ENCODE measurements around the gene SLC6A18.
"Not testable (repeated sequence)": the region's sequence is repeated elsewhere in the genome, so short reads cannot be mapped to it uniquely, and the experiment has no call there.

Gene SLC6A18

GRCh38 chr5:1270933-1271914 lies 46.0 kb downstream of the SLC6A18 start:
- TF ChIP-seq, protein P1, sequence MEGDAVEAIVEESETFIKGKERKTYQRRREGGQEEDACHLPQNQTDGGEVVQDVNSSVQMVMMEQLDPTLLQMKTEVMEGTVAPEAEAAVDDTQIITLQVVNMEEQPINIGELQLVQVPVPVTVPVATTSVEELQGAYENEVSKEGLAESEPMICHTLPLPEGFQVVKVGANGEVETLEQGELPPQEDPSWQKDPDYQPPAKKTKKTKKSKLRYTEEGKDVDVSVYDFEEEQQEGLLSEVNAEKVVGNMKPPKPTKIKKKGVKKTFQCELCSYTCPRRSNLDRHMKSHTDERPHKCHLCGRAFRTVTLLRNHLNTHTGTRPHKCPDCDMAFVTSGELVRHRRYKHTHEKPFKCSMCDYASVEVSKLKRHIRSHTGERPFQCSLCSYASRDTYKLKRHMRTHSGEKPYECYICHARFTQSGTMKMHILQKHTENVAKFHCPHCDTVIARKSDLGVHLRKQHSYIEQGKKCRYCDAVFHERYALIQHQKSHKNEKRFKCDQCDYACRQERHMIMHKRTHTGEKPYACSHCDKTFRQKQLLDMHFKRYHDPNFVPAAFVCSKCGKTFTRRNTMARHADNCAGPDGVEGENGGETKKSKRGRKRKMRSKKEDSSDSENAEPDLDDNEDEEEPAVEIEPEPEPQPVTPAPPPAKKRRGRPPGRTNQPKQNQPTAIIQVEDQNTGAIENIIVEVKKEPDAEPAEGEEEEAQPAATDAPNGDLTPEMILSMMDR (IDR thresholded peaks at IDR 0.05; ENCODE audit: low read depth, low read length), result no peak
- no peak overlapping the region for H3K4me3 ChIP-seq (ENCODE audit: low read depth, low read length)
- no peak for DNase-seq (ENCODE audit: low read depth, low spot score)
- in situ Hi-C loops (cut with HindIII; ENCODE audit: low sequenced_read_pairs), result no loop called here

GRCh38 chr5:1272201-1272600 lies 47.0 kb downstream of the SLC6A18 start:
- TF ChIP-seq, protein P1 (IDR thresholded peaks at IDR 0.05; ENCODE audit: low read depth, low read length), result no peak

DNA sequence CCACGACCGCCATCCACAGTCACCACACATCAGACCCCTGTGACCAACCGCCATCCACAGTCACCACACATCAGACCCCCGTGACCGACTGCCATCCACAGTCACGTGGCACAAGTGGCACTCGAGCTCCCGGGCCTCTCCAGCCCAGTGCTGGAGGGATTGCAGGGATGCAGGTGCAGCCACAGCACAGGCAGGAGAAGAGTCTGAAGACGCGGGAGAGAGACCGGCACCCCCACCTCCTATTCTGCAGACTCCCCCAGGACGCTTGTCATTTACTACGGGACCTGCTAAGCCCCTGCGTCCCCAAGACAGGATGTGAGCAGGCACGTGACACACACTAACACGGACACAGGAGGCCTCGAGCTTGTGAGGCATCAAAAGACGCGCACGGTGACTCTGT lies 48.6 kb downstream of the SLC6A18 start:
- H3K4me3 ChIP-seq (ENCODE audit: low read depth, low read length), result no peak overlapping the region
- TF ChIP-seq, protein P1 (IDR thresholded peaks at IDR 0.05; ENCODE audit: low read depth, low read length), result no peak
- no peak for DNase-seq (ENCODE audit: low read depth, low spot score)
- in situ Hi-C loops (cut with HindIII; ENCODE audit: low sequenced_read_pairs), result no loop called here

More at GRCh38 chr5:1272201-1272600, 47.0 kb downstream of the SLC6A18 start:
- in situ Hi-C loops (cut with HindIII; ENCODE audit: low sequenced_read_pairs), result no loop called here
- no peak overlapping the region for H3K4me3 ChIP-seq (ENCODE audit: low read depth, low read length)
- DNase-seq (ENCODE audit: low read depth, low spot score), result no peak

DNA sequence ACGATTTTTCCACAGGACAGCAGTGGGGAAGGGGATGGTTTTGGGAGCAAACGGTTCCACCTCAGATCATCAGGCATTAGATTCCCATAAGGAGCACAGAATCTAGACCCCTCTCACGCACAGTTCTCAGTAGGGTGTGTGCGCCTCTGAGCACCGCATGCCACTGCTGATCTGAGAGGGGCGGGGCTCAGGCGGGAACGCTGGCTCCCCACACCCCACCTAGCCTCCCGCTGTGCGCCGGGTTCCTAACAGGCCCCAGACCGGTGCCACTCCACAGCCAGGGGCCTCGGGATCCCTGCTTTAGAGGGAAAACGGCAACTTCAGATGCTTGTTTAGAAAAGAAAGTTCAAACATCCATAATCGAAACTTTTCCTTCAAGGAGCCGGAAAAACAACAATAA lies 49.3 kb downstream of the SLC6A18 start:
- DNase-seq (ENCODE audit: low read depth, low spot score), result no peak
- TF ChIP-seq, protein P1 (IDR thresholded peaks at IDR 0.05; ENCODE audit: low read depth, low read length), result no peak
- H3K4me3 ChIP-seq (ENCODE audit: low read depth, low read length), result no peak overlapping the region
- in situ Hi-C loops (cut with HindIII; ENCODE audit: low sequenced_read_pairs), result no loop called here

DNA sequence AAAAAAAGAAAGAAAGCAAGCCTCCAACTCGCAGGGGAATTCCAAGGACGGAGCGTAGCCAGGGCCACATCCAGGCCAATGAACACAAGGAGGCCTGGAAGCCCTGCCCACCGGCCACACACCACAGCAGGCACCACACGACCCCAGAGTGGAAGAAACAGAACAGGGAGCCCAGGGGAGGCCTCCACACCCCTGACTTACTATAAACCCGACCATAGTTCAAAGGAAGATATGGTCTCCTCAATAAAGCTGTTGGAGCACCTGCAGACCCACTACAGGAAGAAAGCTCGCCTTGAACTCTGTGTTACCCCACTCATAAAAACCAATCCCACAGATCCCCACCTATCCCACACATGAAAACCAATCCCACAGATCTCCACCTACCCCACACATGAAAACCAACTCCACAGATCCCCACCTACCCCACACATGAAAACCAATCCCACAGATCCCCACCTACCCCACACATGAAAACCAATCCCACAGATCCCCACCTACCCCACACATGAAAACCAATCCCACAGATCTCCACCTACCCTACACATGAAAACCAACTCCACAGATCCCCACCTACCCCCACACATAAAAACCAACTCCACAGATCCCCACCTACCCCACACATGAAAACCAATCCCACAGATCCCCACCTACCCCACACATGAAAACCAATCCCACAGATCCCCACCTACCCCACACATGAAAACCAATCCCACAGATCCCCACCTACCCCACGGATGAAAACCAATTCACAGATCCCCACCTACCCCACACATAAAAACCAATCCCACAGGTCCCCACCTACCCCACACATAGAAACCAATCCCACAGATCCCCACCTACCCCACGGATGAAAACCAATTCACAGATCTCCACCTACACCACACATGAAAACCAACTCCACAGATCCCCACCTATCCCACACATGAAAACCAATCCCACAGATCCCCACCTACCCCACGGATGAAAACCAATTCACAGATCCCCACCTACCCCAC lies 50.5 kb downstream of the SLC6A18 start:
- DNase-seq (ENCODE audit: low read depth, low spot score); in situ Hi-C loops (cut with HindIII; ENCODE audit: low sequenced_read_pairs); H3K4me3 ChIP-seq (ENCODE audit: low read depth, low read length): not testable (repeated sequence)

GRCh38 chr5:1276930-1277329 lies 51.7 kb downstream of the SLC6A18 start:
- TF ChIP-seq, protein P1 (IDR thresholded peaks at IDR 0.05; ENCODE audit: low read depth, low read length), result no peak
- H3K4me3 ChIP-seq (ENCODE audit: low read depth, low read length), result no peak overlapping the region
- no peak for DNase-seq (ENCODE audit: low read depth, low spot score)
- in situ Hi-C loops (cut with HindIII; ENCODE audit: low sequenced_read_pairs), result no loop called here

Measured in astrocyte of the spinal cord (primary cell).